T-helper 17 cell (primary cell): Measurements from ENCODE around the gene GTSE1. TPM values are rescaled to one million over a fixed set of nuclear protein-coding genes. Genes with fewer than 3 reads are reported as not detected.
"Not testable (repeated sequence)": the region's sequence is repeated elsewhere in the genome, so short reads cannot be mapped to it uniquely, and the experiment has no call there.

Experiments used
- ATAC-seq: fragments of 150-1000 bp; cut with Tn5 transposase; 2 replicates; pipeline ENCODE4 v1.10.0; 2021; ENCODE audit warnings: mild to moderate bottlenecking, moderate library complexity
- DNase-seq, 3 donors: peaks; one replicate each; pipeline versions ENCODE4 v3.0.0 to v3.0.0-alpha.2; 2020 to 2021
- H3K9me3 ChIP-seq: one replicate; pipeline ENCODE4 v1.7.0; 2013; ENCODE audit warnings: low read length, mild to moderate bottlenecking; ENCODE audit not compliant: control insufficient read depth, poor library complexity, severe bottlenecking
- H3K27ac Mint-ChIP-seq: one replicate; pipeline ENCODE4 v1.8.0; 2022; ENCODE audit warnings: mild to moderate bottlenecking, moderate library complexity, mixed read lengths
- H3K27me3 Mint-ChIP-seq: one replicate; pipeline ENCODE4 v1.8.0; 2022; ENCODE audit warnings: mixed read lengths
- H3K36me3 Mint-ChIP-seq: one replicate; pipeline ENCODE4 v1.8.0; 2022; ENCODE audit warnings: low read depth, mixed read lengths
- H3K4me1 Mint-ChIP-seq: one replicate; pipeline ENCODE4 v1.8.0; 2022; ENCODE audit warnings: mild to moderate bottlenecking, mixed read lengths
- H3K4me3 Mint-ChIP-seq: one replicate; pipeline ENCODE4 v1.8.0; 2022; ENCODE audit warnings: mild to moderate bottlenecking, moderate library complexity, mixed read lengths
- total RNA-seq, 4 donors: library from RNA in 2 of 4; stranded (reverse) in 2 of 4; gene quantifications; one replicate each; pipeline ENCODE4 v1.2.3 and lab custom pipeline; 2022 to 2026

The GTSE1 gene
- total RNA-seq (under 1 TPM; 0.25 to 0.57 TPM), total RNA-seq (lab: John Stamatoyannopoulos, UW) (0.23 to 0.70 reads per million in 2 donors)

GRCh38 chr22:46296257-46297150 is at the start of gene GTSE1:
TSS of gene GTSE1 (plus strand) at chr22:46296870. CDS start at chr22:46297401, 531 bp downstream.
- Mint-ChIP-seq H3K27ac (peak within 1 kb of the TSS; percentile 99), H3K4me3 (peak within 1 kb of the TSS; percentile 93), H3K27me3 (peaks cover 13% of the 10 kb centered on the region), H3K4me1 (peaks cover 25% of the 10 kb centered on the region), H3K36me3 (no peaks in the 10 kb centered on the region)
- peak; percentile 94 to 96 (median 94) for DNase-seq
- no peaks in the 10 kb centered on the region for H3K9me3 ChIP-seq
- peak; percentile 99 for ATAC-seq

DNA sequence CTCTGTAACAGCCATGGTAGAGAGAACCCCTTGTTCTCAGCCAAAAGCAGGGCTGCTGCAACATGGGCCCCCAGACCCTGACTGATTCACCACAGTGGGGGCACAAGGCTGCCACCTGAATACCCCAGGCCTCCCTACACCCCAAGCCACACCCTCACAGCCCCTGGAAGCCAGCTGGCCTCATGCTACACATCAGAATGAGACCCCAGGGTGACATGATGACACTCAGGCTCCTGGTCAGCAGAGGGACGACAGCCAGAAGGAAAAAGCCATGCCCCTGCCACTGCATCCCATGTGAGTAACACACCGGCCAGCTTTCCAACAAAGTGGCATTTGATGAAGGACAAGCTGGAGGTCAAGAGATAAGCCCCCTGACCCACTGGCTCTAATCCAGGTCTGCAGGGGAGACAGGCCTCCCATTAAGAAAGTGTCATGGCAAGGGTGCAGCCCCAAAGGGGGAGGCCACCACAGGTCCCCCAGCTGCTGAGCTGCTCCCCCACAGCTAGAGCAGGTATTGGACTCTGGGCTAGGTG is 49.2 kb upstream of the GTSE1 start:
- H3K4me3 Mint-ChIP-seq = no peak overlapping the region
- peaks cover 21% of the 10 kb centered on the region for H3K4me1 Mint-ChIP-seq
- DNase-seq = no peak
- peaks cover 3% of the 10 kb centered on the region for H3K36me3 Mint-ChIP-seq
- no peak overlapping the region for H3K27ac Mint-ChIP-seq
- H3K9me3 ChIP-seq = no peaks in the 10 kb centered on the region
- ATAC-seq = no peak
- H3K27me3 Mint-ChIP-seq = no peaks in the 10 kb centered on the region

- no peaks in the 10 kb centered on the region for H3K27me3 Mint-ChIP-seq
- no peaks in the 10 kb centered on the region for H3K36me3 Mint-ChIP-seq
- H3K9me3 ChIP-seq = no peaks in the 10 kb centered on the region
- peak within 1 kb of the TSS; percentile 84 for H3K27ac Mint-ChIP-seq
- peak within 1 kb of the TSS; percentile 93 for H3K4me3 Mint-ChIP-seq
- H3K4me1 Mint-ChIP-seq = peaks cover 25% of the 10 kb centered on the region
- ATAC-seq (peak; percentile 95), DNase-seq (peak; percentile 86 to 87 (median 87))
Measured at GRCh38 chr22:46250035-46250782, 46.5 kb upstream of the GTSE1 start, which contains the start of gene CDPF1. TSS of gene CDPF1 (minus strand) at chr22:46250293. CDS start at chr22:46248284, 2,009 bp downstream.

GRCh38 chr22:46250783-46251125 is 45.9 kb upstream of the GTSE1 start:
- H3K4me3 Mint-ChIP-seq = peak overlapping the region; percentile 93
- no peak for DNase-seq

GRCh38 chr22:46251266-46251665 is 45.4 kb upstream of the GTSE1 start:
- ATAC-seq = no peak
- H3K9me3 ChIP-seq = no peaks in the 10 kb centered on the region
- no peaks in the 10 kb centered on the region for H3K36me3 Mint-ChIP-seq

More at GRCh38 chr22:46250783-46251125, 45.9 kb upstream of the GTSE1 start:
- no peaks in the 10 kb centered on the region for H3K9me3 ChIP-seq
- Mint-ChIP-seq H3K36me3 (no peaks in the 10 kb centered on the region), H3K4me1 (peaks cover 25% of the 10 kb centered on the region), H3K27me3 (no peaks in the 10 kb centered on the region), H3K27ac (peak overlapping the region; percentile 84)
- ATAC-seq = peak; percentile 1

GRCh38 chr22:46251816-46252380 is 44.8 kb upstream of the GTSE1 start:
- Mint-ChIP-seq H3K27me3 (no peaks in the 10 kb centered on the region), H3K4me1 (peaks cover 22% of the 10 kb centered on the region), H3K27ac (peak overlapping the region; percentile 84), H3K36me3 (no peaks in the 10 kb centered on the region), H3K4me3 (peak overlapping the region; percentile 93)
- no peaks in the 10 kb centered on the region for H3K9me3 ChIP-seq
- DNase-seq (no peak), ATAC-seq (no peak)

More at GRCh38 chr22:46251266-46251665, 45.4 kb upstream of the GTSE1 start:
- H3K4me1 Mint-ChIP-seq = peaks cover 25% of the 10 kb centered on the region
- no peaks in the 10 kb centered on the region for H3K27me3 Mint-ChIP-seq
- peak overlapping the region; percentile 93 for H3K4me3 Mint-ChIP-seq
- peak overlapping the region; percentile 84 for H3K27ac Mint-ChIP-seq
- no peak for DNase-seq

DNA sequence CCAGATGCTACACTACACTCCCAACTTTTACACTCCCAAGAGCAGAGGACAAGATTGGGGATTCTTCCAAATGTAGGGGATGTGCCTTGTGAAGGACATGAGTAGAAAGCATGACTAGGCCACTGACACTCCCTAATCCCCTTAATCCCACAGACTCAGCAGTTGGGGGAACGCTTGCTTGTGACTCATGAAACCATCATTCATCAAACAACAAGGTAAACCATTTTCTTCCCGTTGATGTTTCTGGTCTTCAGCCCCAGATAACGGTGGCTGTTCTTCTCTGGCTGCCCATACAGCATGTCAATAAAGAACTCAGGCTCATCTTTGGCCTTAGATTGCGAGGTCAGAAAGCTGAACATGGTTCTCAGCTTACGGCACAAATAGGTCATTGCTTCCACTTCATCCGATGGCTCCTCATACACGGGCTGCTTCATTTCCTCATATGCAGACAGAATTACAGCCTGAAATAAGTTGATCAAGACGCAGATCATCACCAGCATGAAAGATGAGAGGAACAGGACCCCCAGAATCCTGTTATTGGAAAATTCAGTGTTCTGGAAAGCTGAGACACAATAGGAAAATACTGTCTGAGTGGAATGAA is 40.2 kb upstream of the GTSE1 start:
- no peaks in the 10 kb centered on the region for H3K9me3 ChIP-seq
- no peak overlapping the region for H3K4me3 Mint-ChIP-seq
- H3K27me3 Mint-ChIP-seq = peaks cover 38% of the 10 kb centered on the region
- DNase-seq = no peak
- no peak for ATAC-seq
- peaks cover 9% of the 10 kb centered on the region for H3K4me1 Mint-ChIP-seq
- no peak overlapping the region for H3K27ac Mint-ChIP-seq
- peaks cover under 1% of the 10 kb centered on the region for H3K36me3 Mint-ChIP-seq

DNA sequence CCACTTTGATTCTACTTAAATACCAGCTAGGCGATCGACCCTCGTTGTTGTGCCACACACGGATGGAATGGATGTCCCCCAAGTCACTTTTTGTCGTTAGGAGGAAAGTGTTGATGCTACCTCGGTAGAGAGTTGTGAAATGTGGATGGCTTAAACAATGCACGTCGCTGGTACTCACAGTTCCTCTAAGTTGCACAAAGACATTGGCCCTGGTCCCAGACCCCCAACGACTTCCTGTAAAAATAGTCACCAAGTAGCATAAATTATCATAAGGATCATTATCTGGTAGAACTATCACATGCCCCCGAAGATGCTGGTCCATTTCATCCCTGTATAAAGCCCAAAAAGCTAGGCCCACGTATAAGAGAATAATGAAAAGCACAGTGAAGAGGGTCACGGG is 37.3 kb upstream of the GTSE1 start:
- peaks cover 60% of the 10 kb centered on the region for H3K27me3 Mint-ChIP-seq
- peaks cover 4% of the 10 kb centered on the region for H3K4me1 Mint-ChIP-seq
- no peaks in the 10 kb centered on the region for H3K9me3 ChIP-seq
- H3K36me3 Mint-ChIP-seq = peaks cover 5% of the 10 kb centered on the region
- no peak overlapping the region for H3K4me3 Mint-ChIP-seq
- DNase-seq = no peak
- no peak overlapping the region for H3K27ac Mint-ChIP-seq
- ATAC-seq = no peak

- DNase-seq (no peak), ATAC-seq (no peak)
- no peak overlapping the region for H3K27ac Mint-ChIP-seq
- H3K4me3 Mint-ChIP-seq = no peak overlapping the region
- H3K4me1 Mint-ChIP-seq = peaks cover 3% of the 10 kb centered on the region
- H3K36me3 Mint-ChIP-seq = peaks cover 5% of the 10 kb centered on the region
- peaks cover 65% of the 10 kb centered on the region for H3K27me3 Mint-ChIP-seq
- H3K9me3 ChIP-seq = no peaks in the 10 kb centered on the region
Measured at GRCh38 chr22:46260038-46260437, 36.6 kb upstream of the GTSE1 start.

DNA sequence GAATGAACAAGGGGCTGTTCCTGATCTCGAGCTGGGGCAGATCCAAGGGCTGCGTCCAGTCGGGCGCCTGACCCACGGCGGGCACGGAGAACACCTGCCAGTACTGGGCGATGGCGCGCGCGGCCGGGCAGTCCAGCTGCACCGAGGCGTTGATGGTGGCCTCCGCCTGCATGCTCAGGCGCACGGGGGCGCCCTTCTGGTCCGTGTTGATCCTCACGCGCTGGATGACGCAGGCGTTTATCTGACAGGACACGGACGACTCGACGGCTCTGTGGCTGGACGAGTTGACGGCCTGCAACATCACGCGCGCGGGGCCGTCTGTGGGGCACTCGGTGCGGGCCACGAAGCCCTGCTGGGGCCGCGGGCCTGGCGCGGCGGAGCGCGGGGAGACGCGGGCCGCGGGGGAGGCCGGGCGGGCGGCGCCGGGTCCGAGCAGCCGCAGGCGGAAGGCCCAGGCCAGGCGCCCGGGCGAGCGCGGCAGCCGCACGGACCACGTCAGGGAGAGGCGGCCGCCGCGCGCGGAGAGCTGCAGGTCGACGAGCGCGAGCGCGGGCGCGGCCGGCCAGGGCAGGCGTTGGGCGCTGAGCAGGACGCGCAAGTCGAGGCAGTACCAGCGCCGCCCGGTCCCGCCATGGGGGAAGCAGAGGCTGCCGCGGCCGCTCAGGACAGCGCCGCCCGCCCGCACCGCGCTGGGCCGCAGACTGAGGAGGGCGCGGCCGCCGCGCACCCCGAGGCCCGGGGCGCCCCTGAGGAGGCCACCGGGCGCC is 34.0 kb upstream of the GTSE1 start:
- Mint-ChIP-seq H3K27ac (no peak overlapping the region), H3K4me3 (no peak overlapping the region), H3K4me1 (peaks cover 10% of the 10 kb centered on the region), H3K36me3 (peaks cover 5% of the 10 kb centered on the region), H3K27me3 (peaks cover 78% of the 10 kb centered on the region)
- ATAC-seq (peak; percentile 39), DNase-seq (no peak)
- no peaks in the 10 kb centered on the region for H3K9me3 ChIP-seq

GRCh38 chr22:46263216-46263590 is 33.5 kb upstream of the GTSE1 start, which contains the start of gene PKDREJ:
TSS of gene PKDREJ (minus strand) at chr22:46263343. CDS start at chr22:46263322, 21 bp downstream.
- Mint-ChIP-seq H3K27ac (no peak within 1 kb of the TSS), H3K36me3 (peaks cover 5% of the 10 kb centered on the region), H3K27me3 (peaks cover 74% of the 10 kb centered on the region), H3K4me3 (peak within 1 kb of the TSS; percentile 77), H3K4me1 (peaks cover 12% of the 10 kb centered on the region)
- ATAC-seq (no peak), DNase-seq (no peak)
- no peaks in the 10 kb centered on the region for H3K9me3 ChIP-seq

- H3K36me3 Mint-ChIP-seq, H3K27ac Mint-ChIP-seq, ATAC-seq, H3K9me3 ChIP-seq, DNase-seq, H3K4me3 Mint-ChIP-seq: not testable (repeated sequence)
- peaks cover 14% of the 10 kb centered on the region for H3K4me1 Mint-ChIP-seq
- peaks cover 61% of the 10 kb centered on the region for H3K27me3 Mint-ChIP-seq
Measured at GRCh38 chr22:46264520-46264919, 32.1 kb upstream of the GTSE1 start.
